Loucy (cell line): ENCODE results near the gene GRIN2A.

Experiments used
- H2AFZ ChIP-seq: fragments of 200-600 bp; sonication (generic); 2 replicates; pipeline ENCODE4 v1.6.0; 2016; ENCODE audit warnings: antibody characterized with exemption, mild to moderate bottlenecking, low read length, moderate library complexity
- H3F3A ChIP-seq: fragments of 200-600 bp; 2 replicates; pipeline ENCODE4 v1.6.0; 2016; ENCODE audit warnings: antibody characterized with exemption, low read depth, mild to moderate bottlenecking
- H3K27me3 ChIP-seq: fragments of 200-600 bp; sonication (generic); 2 replicates; pipeline ENCODE4 v1.6.1; 2014; ENCODE audit warnings: low read length, mild to moderate bottlenecking; ENCODE audit not compliant: insufficient read depth, poor library complexity, severe bottlenecking
- H3K36me3 ChIP-seq: fragments of 200-600 bp; sonication (generic); 2 replicates; pipeline ENCODE4 v1.6.1; 2016; ENCODE audit warnings: low read length; ENCODE audit not compliant: insufficient read depth
- H3K4me1 ChIP-seq: fragments of 200-600 bp; sonication (generic); 2 replicates; pipeline ENCODE4 v1.5.1; 2014; ENCODE audit warnings: low read length, mild to moderate bottlenecking; ENCODE audit not compliant: insufficient read depth, poor library complexity, severe bottlenecking
- H3K4me2 ChIP-seq: fragments of 200-600 bp; sonication (generic); 2 replicates; pipeline ENCODE4 v1.6.0; 2014; ENCODE audit warnings: antibody characterized with exemption, low read length, low read depth, mild to moderate bottlenecking; ENCODE audit not compliant: poor library complexity, severe bottlenecking
- H3K4me3 ChIP-seq: fragments of 200-600 bp; sonication (generic); 2 replicates; pipeline ENCODE4 v1.5.1; 2014; ENCODE audit warnings: low read length, mild to moderate bottlenecking, mixed read lengths; ENCODE audit not compliant: poor library complexity, severe bottlenecking
- H3K79me2 ChIP-seq: fragments of 200-600 bp; sonication (generic); 2 replicates; pipeline ENCODE4 v1.6.1; 2014; ENCODE audit warnings: low read length; ENCODE audit not compliant: insufficient read depth
- H3K9ac ChIP-seq: fragments of 200-600 bp; sonication (generic); 2 replicates; pipeline ENCODE4 v1.6.0; 2014; ENCODE audit warnings: mild to moderate bottlenecking, low read depth, low read length, moderate library complexity; ENCODE audit not compliant: poor library complexity, severe bottlenecking
- H3K9me2 ChIP-seq: fragments of 200-600 bp; sonication (generic); replicated peaks from 2 replicates; pipeline ENCODE4 v1.6.1; 2016; ENCODE audit warnings: low read depth, low read length, mixed read lengths
- H3K9me3 ChIP-seq: fragments of 200-600 bp; sonication (generic); 2 replicates; pipeline ENCODE4 v1.6.1; 2014; ENCODE audit warnings: mild to moderate bottlenecking, antibody characterized with exemption, low read length, low read depth; ENCODE audit not compliant: insufficient read depth
- H4K20me1 ChIP-seq: fragments of 200-600 bp; sonication (generic); 2 replicates; pipeline ENCODE4 v1.6.0; 2014; ENCODE audit warnings: antibody characterized with exemption, low read length, mild to moderate bottlenecking; ENCODE audit not compliant: insufficient read depth, poor library complexity, severe bottlenecking
- EZH2phosphoT487 ChIP-seq: fragments of 200-600 bp; IDR thresholded peaks from 2 replicates; pipeline ENCODE4 v1.6.1; 2018; ENCODE audit warnings: antibody characterized with exemption, mild to moderate bottlenecking, moderate library complexity, borderline replicate concordance
- TF ChIP-seq, protein P1 (sequence below): fragments of 200-600 bp; sonication (generic); conservative IDR thresholded peaks from 2 replicates; pipeline ENCODE4 v1.5.1; 2014; ENCODE audit warnings: mild to moderate bottlenecking, antibody characterized with exemption, low read length

The GRIN2A gene

DNA sequence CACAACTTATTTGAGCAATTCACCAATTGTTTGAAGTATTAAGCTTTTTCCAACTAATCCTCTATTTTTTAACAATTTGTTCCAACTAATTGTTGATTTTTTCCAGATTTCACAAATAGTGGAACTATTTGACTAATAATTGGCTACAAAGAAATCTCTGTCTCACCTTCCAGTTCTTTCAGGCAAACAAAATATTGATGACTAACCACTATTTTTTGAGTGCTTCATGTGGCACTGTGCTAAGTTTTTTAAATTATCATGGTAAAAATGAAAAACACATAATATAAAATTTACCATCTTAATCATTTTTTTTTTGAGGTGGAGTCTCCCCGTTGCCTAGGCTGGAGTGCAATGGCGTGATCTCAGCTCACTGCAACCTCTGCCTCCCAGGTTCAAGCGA lies 24.6 kb upstream of the GRIN2A start:
- no peak overlapping the region for H3K4me3 ChIP-seq
- H3K9ac ChIP-seq = no peak overlapping the region
- no peaks in the 10 kb centered on the region for H3K79me2 ChIP-seq
- H3K36me3 ChIP-seq = no peaks in the 10 kb centered on the region
- H3K4me1 ChIP-seq = no peaks in the 10 kb centered on the region
- H3F3A ChIP-seq = no peaks in the 10 kb centered on the region
- H3K9me2 ChIP-seq = no peaks in the 10 kb centered on the region
- no peak overlapping the region for H3K4me2 ChIP-seq
- TF ChIP-seq, protein P1, sequence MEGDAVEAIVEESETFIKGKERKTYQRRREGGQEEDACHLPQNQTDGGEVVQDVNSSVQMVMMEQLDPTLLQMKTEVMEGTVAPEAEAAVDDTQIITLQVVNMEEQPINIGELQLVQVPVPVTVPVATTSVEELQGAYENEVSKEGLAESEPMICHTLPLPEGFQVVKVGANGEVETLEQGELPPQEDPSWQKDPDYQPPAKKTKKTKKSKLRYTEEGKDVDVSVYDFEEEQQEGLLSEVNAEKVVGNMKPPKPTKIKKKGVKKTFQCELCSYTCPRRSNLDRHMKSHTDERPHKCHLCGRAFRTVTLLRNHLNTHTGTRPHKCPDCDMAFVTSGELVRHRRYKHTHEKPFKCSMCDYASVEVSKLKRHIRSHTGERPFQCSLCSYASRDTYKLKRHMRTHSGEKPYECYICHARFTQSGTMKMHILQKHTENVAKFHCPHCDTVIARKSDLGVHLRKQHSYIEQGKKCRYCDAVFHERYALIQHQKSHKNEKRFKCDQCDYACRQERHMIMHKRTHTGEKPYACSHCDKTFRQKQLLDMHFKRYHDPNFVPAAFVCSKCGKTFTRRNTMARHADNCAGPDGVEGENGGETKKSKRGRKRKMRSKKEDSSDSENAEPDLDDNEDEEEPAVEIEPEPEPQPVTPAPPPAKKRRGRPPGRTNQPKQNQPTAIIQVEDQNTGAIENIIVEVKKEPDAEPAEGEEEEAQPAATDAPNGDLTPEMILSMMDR = no peak
- TF ChIP-seq EZH2phosphoT487 = no peak
- no peaks in the 10 kb centered on the region for H3K9me3 ChIP-seq
- H4K20me1 ChIP-seq = no peaks in the 10 kb centered on the region
- H2AFZ ChIP-seq = no peak overlapping the region
- no peaks in the 10 kb centered on the region for H3K27me3 ChIP-seq

DNA sequence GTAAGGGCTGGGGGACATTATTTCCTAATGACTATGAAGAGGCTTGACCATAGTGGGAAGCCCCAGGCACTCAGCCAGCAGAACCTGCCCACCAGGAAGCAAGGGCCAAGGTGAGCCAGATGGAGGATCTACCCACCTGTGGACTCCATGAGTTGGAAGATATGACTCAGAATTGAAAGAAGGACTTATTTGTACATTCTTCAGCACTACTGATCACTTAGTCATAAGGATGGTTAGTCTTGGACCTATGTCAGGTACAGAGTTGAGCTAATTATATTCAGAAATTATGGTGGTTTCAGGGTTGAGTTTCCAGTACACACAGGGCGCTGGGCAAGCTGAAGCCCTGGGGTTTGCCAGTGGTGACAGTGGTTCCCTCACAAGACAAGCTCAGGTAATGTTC lies 24.0 kb upstream of the GRIN2A start:
- H3K9me3 ChIP-seq = no peaks in the 10 kb centered on the region

DNA sequence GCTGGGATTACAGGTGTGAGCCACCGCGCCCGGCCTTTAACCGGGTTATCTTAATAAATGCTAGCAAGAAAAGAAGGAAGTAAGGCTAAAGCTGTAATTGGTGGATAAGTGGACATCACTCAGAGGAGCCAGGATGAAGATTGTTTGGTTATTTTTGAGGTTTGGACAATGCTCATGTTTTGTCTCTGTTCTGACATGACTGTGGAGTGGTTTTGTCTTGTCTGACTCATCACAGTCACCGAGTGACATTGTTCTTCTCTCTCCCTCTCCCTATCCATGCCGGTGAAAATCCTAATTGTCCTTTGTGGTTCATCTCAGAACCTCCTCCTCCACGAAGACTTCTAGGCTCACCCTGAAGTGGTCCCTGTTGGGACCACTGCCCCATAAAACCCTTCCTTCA lies 23.5 kb upstream of the GRIN2A start:
- H3K36me3 ChIP-seq = no peaks in the 10 kb centered on the region
- no peak overlapping the region for H3K4me3 ChIP-seq
- H3K79me2 ChIP-seq = no peaks in the 10 kb centered on the region
- H3K4me2 ChIP-seq = no peak overlapping the region
- no peaks in the 10 kb centered on the region for H3K27me3 ChIP-seq
- no peaks in the 10 kb centered on the region for H3K9me2 ChIP-seq
- H3F3A ChIP-seq = no peaks in the 10 kb centered on the region
- H3K9me3 ChIP-seq = no peaks in the 10 kb centered on the region
- TF ChIP-seq, protein P1 = no peak
- no peak for TF ChIP-seq EZH2phosphoT487
- no peaks in the 10 kb centered on the region for H4K20me1 ChIP-seq
- H3K4me1 ChIP-seq = no peaks in the 10 kb centered on the region
- H3K9ac ChIP-seq = no peak overlapping the region
- no peak overlapping the region for H2AFZ ChIP-seq

More for the DNA sequence above, 24.0 kb upstream of the GRIN2A start:
- Histone ChIP-seq H3F3A (no peaks in the 10 kb centered on the region), H3K27me3 (no peaks in the 10 kb centered on the region), H3K79me2 (no peaks in the 10 kb centered on the region), H4K20me1 (no peaks in the 10 kb centered on the region), H2AFZ (no peak overlapping the region), H3K4me3 (no peak overlapping the region), H3K9me2 (no peaks in the 10 kb centered on the region), H3K36me3 (no peaks in the 10 kb centered on the region), H3K4me1 (no peaks in the 10 kb centered on the region), H3K4me2 (no peak overlapping the region), H3K9ac (no peak overlapping the region)
- TF ChIP-seq, protein P1 = no peak
- no peak for TF ChIP-seq EZH2phosphoT487
